Fibroblast of skin of abdomen (primary cell): ENCODE results near the gene RSL24D1. TPM values are rescaled to one million over a fixed set of nuclear protein-coding genes. Genes with fewer than 3 reads are reported as not detected.
A peak's percentile ranks its signal among the peaks of the same experiment; 100 is the strongest.

Experiments used
- DNase-seq: peaks from one replicate; pipeline ENCODE4 v3.0.0-alpha.2; 2013
- polyA plus RNA-seq, 2 experiments: library from polyadenylated mRNA; unstranded; fragments of 120-200 nt; gene quantifications; one replicate each; pipeline ENCODE4 v1.2.1, GENCODE V29; 2013; ENCODE audit not compliant: insufficient read length in 2 of 2

The RSL24D1 gene
- polyA plus RNA-seq (2013, experiment 1 of 2; ENCODE audit: insufficient read length): 130 TPM
- 133 TPM for polyA plus RNA-seq (2013, experiment 2 of 2; ENCODE audit: insufficient read length)

GRCh38 chr15:55196458-55197361 is at the start of gene RSL24D1:
TSS of gene RSL24D1 (minus strand) at chr15:55196941. CDS start at chr15:55196890, 51 bp downstream.
- peak; percentile 99 for DNase-seq

GRCh38 chr15:55245059-55245458 is 48.3 kb upstream of the RSL24D1 start:
- no peak for DNase-seq

- peak; percentile 61 for DNase-seq
Observed at GRCh38 chr15:55241891-55242290, 45.1 kb upstream of the RSL24D1 start.

GRCh38 chr15:55241186-55241585 is 44.4 kb upstream of the RSL24D1 start:
- DNase-seq: no peak

- no peak for DNase-seq
Observed at GRCh38 chr15:55240125-55240760, 43.5 kb upstream of the RSL24D1 start.

- DNase-seq: no peak
Observed at GRCh38 chr15:55239440-55240124, 42.8 kb upstream of the RSL24D1 start.

GRCh38 chr15:55238877-55239276 is 42.1 kb upstream of the RSL24D1 start:
- no peak for DNase-seq

GRCh38 chr15:55237219-55238130 is 40.7 kb upstream of the RSL24D1 start:
- DNase-seq: no peak

- no peak for DNase-seq
Observed at GRCh38 chr15:55235546-55236036, 38.9 kb upstream of the RSL24D1 start.

- DNase-seq: no peak
Observed at GRCh38 chr15:55234800-55235104, 38.0 kb upstream of the RSL24D1 start.

GRCh38 chr15:55234104-55234799 is 37.5 kb upstream of the RSL24D1 start:
- no peak for DNase-seq

GRCh38 chr15:55231455-55231854 is 34.7 kb upstream of the RSL24D1 start:
- no peak for DNase-seq

- DNase-seq: no peak
Observed at GRCh38 chr15:55230953-55231352, 34.2 kb upstream of the RSL24D1 start.

GRCh38 chr15:55230051-55230670 is 33.4 kb upstream of the RSL24D1 start:
- no peak for DNase-seq

GRCh38 chr15:55226127-55226526 is 29.4 kb upstream of the RSL24D1 start:
- no peak for DNase-seq

- DNase-seq: peak; percentile 13
Observed at GRCh38 chr15:55224892-55225291, 28.2 kb upstream of the RSL24D1 start.

- no peak for DNase-seq
Observed at GRCh38 chr15:55222588-55222987, 25.8 kb upstream of the RSL24D1 start.

- peak; percentile 93 for DNase-seq
Observed at GRCh38 chr15:55221090-55222011, 24.6 kb upstream of the RSL24D1 start.

- no peak for DNase-seq
Observed at GRCh38 chr15:55220606-55221005, 23.9 kb upstream of the RSL24D1 start.

- DNase-seq: peak; percentile 32
Observed at GRCh38 chr15:55218056-55218455, 21.3 kb upstream of the RSL24D1 start.
